Activated T-cell treated with anti-CD3 and anti-CD28 coated beads for 24 hours (primary cell): ENCODE data around the gene FHOD3.
"Not testable (repeated sequence)": the region's sequence is repeated elsewhere in the genome, so short reads cannot be mapped to it uniquely, and the experiment has no call there.

Experiments
- DNase-seq: peaks from one replicate; pipeline ENCODE4 v3.0.0-alpha.2; 2020; ENCODE audit warnings: low read depth

The FHOD3 gene

DNA sequence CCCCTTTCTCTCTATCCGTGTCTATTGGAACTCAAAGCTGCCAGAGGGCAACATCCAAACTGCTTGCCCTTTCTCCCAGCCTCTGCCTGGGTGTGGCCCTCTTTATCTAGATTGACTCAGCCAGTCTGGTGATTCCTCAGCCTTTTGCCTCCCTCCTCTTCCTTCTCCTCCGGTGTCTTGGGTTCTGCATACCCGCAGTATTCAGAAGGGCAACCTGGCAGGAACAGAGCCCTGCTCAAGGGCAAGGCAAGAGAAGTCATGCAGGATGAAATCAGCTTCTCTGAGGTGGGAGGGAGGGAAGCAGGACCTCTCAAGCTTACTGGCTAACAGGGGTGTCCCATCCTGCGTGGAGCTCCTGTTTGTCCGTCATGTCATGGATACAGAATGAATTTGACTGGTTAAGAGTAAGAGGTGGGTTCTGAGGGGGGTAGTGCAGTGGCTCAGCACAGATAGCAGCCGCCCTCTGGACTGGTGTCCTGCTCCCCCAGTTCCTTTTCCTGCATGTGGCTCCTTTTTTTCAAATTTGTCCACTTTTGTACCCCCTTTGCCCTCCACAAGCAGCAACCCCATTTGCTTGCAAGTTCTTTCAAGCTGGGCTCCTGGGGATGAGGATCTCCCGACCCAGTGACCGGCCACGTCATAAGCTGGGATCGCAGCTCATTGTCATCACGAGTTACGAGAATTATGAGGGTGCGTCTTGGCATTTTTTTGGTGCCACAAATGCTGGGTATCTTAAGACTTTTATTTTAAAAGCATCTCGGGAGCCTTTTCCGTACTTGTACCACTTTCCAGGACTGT lies 154.1 kb downstream of the FHOD3 start:
- no peak for DNase-seq

GRCh38 chr18:36454245-36454644 lies 156.7 kb downstream of the FHOD3 start:
- no peak for DNase-seq

GRCh38 chr18:36454848-36455458 lies 157.4 kb downstream of the FHOD3 start:
- no peak for DNase-seq

GRCh38 chr18:36455931-36456330 lies 158.4 kb downstream of the FHOD3 start:
- no peak for DNase-seq

DNA sequence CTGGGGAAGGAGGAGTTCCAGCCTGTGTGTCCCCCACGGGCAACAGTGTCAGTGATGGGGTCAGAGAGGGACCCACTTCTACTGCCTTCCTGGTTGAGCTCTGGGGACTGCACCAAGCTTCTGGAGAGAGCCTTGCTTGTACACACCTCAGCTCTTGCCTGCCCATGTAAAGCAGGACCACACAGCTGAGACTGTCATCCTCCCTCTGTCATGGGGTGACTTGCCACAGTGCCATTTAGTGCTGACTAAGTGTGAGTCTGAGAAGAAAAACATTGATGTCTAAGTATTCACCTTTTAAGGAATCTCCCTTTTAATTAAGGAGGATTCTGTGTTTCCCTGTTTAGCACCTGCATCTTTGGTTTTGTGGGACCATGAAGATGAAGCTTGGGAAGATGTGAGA lies 159.1 kb downstream of the FHOD3 start:
- DNase-seq = no peak

DNA sequence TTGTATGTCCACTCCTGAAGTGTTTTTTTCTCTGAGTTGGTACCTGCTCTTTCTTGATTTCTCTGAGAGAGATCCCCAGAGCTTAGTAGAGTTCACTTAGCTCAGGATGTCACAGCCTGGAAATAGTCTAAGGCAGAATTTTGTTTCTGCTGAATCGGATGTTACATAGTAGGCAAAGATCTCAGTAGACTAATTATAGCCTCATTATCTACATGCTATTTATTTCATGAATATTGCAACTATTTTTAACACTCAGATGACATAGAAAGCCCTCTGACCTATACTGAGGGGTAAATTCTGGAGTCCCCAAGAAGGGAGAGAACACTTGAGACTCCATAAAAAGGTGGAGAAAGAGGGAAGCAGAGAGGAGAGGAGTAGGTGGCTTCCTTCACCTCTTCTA lies 160.2 kb downstream of the FHOD3 start:
- no peak for DNase-seq

DNA sequence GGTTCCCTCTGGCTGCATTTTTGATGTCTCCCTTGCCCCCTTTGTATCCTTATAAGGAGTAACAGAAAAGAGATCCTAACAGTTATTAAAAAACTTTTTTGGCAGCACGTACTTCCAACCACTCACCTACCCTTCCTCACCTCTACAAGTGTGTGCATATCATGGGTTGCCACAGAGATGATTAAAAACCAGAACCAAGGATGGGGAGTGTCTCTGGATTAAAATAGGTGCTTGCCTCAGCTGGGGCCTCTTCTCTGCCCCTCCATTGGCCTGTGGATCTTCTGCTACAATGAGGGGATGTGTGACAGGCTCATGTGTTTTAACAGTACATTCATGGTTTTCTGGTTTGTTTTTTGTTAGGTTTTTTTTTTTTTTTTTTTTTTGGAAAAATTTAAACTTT lies 160.8 kb downstream of the FHOD3 start:
- no peak for DNase-seq

DNA sequence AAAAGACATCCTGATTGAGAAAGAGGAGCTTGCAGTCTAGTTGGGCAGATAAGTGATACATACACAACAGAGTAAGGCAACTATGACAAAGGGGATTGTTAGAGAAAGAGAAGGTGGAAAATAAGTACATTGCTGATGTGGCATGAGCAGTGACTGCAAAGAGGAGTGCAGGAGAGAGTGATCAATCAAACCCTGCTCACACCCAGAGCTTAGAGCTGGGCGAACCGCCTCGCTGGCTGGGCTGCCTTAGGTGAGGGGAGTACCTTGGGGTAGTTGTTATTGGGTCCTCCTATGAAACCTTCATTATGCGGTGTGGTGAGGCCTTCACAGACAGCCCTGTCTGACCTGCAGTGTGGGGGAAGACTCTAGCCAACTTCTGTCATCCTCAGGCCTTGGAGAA lies 161.7 kb downstream of the FHOD3 start:
- no peak for DNase-seq

DNA sequence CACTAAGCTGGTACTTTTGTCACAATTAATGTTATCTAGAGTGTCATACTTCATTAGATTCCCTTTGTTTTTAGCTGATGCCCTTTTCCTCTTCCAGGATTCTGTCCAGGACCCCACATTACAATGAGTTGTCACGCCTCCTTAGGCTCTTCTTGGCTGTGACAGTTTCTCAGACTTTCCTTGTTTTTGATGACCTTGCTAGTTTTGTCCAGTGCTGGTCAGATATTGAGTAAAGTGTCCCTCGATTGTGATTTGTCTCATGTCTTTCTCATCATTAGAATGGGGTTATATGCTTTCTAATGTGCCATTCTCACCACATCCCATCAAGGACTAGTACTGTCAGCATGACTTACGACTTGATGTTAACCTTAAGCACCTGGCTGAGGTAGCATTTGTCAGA lies 162.3 kb downstream of the FHOD3 start:
- no peak for DNase-seq

- DNase-seq = no peak
These were observed 162.9 kb downstream of the FHOD3 start for GRCh38 chr18:36460324-36460850.

DNA sequence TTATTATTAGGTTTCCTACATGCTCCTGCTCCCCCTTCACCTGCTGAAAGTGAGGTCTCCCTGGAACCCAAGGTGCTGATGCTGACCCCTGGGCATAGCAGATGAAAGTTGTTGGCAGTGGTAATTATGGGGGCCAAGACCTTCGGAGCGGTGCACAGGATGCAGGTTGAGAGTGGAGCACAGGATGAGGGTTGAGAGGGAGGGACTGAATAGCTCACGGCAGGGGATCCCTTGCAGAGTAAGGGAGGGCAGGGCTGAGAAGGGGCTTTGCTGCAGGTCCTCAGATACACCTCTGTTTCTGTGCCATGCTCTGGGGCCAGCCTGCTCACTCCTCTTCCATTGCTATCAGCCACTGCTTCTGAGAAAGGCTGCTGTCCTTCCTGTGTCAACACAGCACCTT lies 163.3 kb downstream of the FHOD3 start:
- DNase-seq = no peak

- no peak for DNase-seq
These were observed 164.1 kb downstream of the FHOD3 start for GRCh38 chr18:36461551-36461987.

DNA sequence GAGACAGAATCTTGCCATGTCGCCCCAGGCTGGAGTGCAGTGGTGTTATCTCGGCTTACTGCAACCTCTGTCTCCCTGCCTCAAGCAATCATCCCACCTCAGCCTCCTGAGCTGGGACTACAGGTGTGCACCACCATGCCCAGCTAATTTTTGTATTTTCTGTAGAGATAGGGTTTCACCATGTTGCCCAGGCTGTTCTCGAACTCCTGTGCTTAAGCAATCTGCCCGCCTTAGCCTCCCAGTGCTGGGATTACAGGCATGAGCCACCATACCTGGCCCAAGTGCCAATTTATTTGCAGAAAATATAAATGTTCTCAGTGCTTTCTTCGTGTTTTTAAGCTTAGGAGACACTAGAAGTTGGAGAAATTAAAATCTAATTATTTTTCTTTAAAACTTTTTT lies 166.0 kb downstream of the FHOD3 start:
- not testable (repeated sequence) for DNase-seq

GRCh38 chr18:36464126-36464651 lies 166.7 kb downstream of the FHOD3 start:
- no peak for DNase-seq

- no peak for DNase-seq
These were observed 167.8 kb downstream of the FHOD3 start for GRCh38 chr18:36465276-36465675.

DNA sequence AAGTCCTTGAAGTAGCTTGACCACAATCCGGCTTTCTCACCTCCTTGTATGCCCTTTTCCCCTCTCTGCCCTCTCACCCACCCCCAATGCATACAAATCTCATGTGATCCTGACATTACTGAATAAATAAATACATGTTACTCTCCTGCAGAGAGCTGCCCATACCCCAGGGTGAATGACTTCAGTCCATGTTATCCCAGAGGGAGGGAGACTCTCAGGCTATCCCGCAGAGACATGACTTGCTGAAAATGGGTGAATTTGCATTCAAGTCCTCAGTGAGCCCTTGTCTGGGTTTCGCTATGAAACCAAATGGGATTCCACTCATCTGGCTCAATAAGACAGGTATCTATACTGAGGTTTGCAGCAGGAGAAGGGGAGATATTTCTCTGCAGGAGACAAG lies 168.5 kb downstream of the FHOD3 start:
- DNase-seq = no peak

GRCh38 chr18:36467614-36468013 lies 170.1 kb downstream of the FHOD3 start:
- no peak for DNase-seq

- no peak for DNase-seq
These were observed 170.6 kb downstream of the FHOD3 start for GRCh38 chr18:36468161-36468560.

- no peak for DNase-seq
These were observed 171.9 kb downstream of the FHOD3 start for GRCh38 chr18:36469461-36469860.

- no peak for DNase-seq
These were observed 173.4 kb downstream of the FHOD3 start for GRCh38 chr18:36470896-36471295.

DNA sequence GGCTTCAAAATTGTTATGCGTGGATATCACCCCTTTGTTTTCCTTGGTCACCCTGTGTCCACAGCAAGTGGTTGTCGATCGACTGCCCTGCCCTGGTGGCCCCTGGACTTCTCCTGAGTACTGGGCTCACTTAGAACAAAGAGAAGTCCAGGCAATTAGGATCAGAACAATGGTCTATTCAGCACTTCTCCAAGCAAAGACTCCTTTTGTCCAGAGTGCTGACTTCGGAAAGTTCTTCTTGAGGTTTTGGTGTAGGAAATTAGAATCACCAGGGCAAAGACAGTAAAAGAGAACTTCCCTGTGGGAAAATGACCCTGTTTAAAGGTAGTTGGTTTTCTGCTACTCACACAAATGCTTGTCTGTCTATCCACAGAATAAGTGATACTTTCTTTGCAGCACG lies 173.9 kb downstream of the FHOD3 start:
- no peak for DNase-seq

GRCh38 chr18:36476433-36476832 lies 178.9 kb downstream of the FHOD3 start:
- DNase-seq = no peak

DNA sequence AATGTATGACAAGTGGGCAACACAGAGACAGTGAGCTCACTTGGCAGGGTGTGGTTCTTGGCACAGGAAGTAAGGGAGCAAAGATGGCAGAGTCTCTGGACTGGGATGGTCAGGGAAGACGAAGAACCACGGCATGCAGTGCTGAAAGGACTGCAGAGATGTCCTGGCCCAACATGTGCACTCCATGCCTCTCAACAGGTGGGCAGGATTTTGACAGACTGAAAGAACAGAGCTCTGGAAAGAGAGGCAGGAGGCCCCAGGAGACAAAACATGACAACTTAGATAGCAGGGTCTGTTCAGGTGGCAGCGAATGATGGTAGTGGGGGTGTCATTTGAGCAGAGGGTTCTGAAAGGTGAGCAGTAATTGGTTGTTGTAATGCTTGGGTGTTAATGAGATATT lies 180.3 kb downstream of the FHOD3 start:
- no peak for DNase-seq
